NCI-H1092 (cell line): ENCODE measurements around the gene OR8K1.

Source experiments
- DNase-seq: peaks from one replicate; lab custom pipeline; 2025; lab: John Stamatoyannopoulos, UW

OR8K1 gene

DNA sequence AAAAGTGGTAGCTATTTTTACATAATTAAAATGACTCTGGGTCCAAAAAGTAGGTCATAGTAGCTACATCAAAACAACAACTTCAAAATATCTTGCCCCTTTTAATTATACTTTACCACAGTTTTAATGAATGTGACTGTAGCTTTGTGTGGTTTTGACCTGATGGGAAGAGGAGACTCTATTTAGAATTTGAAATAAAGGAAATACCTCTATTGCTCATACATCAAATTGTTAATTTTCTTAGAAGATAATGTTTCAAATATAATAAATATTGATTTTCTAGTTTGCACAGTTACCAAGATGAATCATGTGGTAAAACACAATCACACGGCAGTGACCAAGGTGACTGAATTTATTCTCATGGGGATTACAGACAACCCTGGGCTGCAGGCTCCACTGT is at the start of gene OR8K1:
Gene OR8K1 (plus strand): TSS at position 301 of the 400 bp plus-strand sequence. CDS start 0 bp downstream, at position 301.
- no peak for DNase-seq

DNA sequence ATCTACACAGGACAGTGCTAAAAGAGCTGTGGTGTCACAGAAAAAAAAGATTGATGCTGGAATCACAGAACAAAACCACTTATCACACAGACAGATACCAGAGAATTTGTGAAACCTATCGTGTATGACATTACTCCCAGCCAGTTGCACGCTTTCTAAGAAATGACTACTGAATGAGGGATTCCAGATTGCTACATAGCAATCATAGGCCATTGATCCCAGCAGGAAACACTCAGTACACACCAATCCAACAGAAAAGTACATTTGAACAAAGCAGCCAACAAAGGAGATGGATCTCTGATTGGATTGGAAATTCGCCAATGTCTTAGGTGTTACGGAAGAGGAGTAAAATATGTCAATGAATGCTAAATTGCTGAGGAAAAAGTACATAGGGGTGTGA is 48.9 kb upstream of the OR8K1 start:
- DNase-seq = no peak

DNA sequence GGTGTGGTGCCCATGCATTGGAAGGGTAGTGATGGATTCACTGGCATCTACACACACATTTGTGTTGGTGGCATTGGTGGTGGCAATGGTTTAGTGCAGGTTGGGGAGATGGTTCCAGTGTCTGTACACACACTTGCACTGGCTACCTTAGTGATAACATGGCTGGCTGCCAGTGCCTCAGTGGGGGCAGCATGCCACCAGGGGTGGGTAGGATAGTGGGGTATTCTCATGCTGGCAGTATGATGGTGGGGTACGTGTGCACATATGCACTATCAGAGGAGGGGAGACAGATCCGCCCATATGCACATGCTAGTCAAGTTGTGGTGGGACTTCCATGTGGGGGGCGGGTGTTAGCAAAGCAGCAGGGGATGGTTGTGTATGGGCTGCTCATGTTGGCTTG is 38.0 kb upstream of the OR8K1 start:
- no peak for DNase-seq

DNA sequence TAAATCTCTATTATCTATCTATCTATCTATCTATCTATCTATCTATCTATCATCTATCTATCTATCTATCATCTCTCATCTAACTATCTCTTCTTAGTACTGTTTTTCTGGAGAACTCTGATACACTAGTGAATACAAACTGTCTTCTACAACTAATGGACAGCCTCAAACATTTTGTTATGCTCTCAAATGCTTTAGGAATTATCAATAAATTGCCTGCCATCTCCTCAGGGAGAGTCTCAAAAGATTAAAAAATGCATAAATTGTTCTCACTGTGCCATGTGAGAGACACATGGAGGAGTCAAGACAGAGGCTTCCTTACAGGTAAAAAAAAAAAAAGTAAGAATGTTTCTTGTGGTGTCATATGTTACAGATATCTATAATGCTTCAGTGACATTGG is 31.0 kb upstream of the OR8K1 start, which contains the start of gene OR8K3:
Gene OR8K3 (plus strand): TSS at position 301 of the 400 bp plus-strand sequence. CDS start 3,163 bp downstream, outside the sequence.
- no peak for DNase-seq

DNA sequence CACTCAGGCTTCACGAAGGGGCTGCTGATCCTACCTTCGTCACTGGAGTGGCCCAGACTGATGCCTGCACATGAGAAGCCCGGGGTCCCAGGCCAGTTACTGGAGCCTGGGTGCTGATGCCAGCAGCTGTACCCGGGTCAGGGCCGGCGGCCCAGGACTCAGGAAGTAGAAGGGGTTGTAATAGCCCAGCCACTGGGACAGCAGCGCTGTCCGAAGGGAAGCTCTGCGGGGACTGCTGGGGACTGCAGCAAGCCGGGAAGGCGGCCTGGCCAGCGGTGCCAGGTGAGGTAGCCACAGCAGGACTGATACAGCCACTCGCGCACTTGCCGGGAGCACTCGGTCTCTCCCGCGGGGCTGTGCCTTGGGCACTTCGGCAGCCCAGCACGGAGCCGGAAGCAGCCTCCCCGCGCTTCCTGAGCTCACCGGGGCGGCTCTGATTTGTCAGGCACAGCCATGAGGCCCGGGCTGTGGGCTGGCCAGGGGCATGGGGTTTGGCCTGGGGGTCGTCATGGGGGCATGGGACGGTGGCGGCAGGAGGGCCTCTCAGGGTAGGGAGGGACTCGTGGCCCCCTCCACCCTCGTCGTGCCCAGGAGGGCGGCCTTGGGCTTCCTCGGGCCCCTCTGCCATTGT is 13.9 kb upstream of the OR8K1 start:
- DNase-seq = no peak

DNA sequence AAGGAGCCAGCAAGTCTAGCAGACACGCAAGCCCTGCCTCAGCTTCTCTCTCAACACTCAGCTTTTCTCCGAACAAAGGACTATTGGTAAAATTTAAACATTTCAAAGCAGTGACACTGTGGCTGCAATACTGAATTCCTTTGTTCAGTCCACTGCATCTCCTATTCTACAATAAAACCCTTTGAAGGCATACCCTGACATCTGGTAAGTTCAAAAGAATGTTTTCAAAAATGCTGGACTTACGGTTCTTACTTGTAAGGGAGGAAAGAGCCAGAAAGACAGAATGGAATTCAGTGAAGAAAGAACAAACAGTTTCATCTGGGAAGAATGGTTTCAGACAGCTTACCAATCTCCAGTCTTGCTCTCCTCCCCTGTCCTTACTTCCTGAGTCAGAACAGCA is 12.7 kb upstream of the OR8K1 start:
- no peak for DNase-seq

DNA sequence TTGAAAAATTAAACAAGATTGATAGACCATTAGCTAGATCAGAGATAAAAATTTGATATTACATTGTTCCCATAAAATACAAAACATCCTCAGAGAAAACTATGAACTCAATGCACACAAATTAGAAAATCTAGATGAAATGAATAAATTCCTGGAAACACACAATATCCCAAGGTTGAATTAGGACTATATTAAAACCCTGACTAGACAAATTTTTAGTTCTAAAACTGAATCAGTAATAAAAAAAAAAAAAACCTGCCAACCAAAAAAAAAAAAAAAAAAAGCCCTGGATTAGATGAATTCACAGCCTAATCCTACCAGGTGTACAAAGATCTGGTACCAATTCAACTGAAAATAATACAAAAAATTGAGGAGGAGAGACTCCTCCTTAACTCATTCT is 5.5 kb upstream of the OR8K1 start:
- no peak for DNase-seq

DNA sequence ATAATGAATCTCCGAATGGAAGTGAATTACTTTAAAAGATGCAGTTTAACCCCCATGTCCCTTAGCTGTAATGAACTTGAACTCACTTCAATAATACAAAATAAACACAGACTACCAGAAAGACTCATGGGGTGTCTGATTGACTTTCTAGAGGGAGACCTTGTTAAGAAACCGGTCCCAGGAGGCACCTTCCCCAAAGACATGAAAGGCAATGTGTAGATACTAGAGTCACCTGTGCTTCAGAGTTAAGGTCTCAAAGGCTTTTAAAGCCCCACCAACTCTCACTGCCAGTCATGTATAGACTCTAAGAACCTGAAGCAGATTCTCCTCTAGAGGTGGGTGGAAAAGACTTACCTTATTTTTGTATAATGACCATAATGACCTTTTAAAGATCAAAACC is 8.2 kb downstream of the OR8K1 start, which contains the start of gene OR8J1:
Gene OR8J1 (plus strand): TSS at position 301 of the 400 bp plus-strand sequence. CDS start 5,956 bp downstream, outside the sequence.
- DNase-seq = no peak

DNA sequence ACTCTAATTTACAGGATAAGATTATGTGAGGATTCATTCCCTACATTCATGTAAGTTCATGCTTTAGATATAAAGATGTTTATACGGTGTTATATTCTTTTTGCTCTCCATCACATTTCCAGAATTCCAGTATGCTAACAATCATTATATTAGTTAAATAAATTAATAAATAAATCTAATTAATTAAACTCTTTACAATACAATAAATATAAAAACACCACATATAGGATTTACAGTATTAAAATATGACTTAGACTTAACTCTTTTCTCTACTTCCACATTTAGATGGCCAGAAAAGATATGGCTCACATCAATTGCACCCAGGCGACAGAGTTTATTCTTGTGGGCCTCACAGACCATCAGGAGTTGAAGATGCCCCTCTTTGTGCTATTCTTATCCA is 29.5 kb downstream of the OR8K1 start, which contains the start of gene OR8U1:
Gene OR8U1 (plus strand): TSS at position 301 of the 400 bp plus-strand sequence. CDS start 0 bp downstream, at position 301.
- DNase-seq = no peak

DNA sequence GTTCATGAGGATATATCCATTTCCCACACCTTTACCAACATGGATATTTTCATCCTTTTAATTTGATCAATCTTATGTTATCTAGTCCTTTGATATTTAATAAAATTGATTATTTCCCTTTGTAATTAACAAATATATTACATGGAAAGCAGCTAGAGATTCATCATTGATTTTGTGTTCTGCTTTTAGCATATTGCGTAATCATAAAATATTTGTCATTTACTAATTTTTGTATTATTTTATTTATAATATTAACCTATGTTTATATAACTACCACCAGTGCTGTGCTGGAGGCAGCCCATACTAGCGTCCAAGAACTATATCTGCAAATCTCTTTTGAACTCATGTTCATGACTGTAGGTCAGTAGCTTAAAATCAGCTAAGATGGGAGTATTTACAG is 34.3 kb downstream of the OR8K1 start:
- DNase-seq = no peak

DNA sequence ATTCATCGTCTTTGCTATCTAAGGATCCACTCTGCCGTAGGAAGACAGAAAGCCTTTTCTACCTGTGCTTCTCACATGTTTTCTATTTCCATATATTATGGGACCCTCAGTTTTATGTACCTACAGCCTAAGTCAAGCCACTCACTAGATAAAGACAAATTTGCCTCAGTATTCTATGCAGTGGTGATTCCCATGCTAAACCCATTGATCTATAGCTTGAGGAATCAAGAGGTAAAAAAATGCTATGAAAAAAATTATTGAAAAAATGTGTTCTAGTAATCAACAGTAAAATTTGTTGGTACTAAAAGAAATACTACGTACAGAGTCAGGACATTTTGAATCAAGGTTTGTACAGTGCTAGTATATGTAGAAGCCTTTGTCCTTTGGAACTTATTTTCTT is 48.5 kb downstream of the OR8K1 start:
- DNase-seq = no peak

DNA sequence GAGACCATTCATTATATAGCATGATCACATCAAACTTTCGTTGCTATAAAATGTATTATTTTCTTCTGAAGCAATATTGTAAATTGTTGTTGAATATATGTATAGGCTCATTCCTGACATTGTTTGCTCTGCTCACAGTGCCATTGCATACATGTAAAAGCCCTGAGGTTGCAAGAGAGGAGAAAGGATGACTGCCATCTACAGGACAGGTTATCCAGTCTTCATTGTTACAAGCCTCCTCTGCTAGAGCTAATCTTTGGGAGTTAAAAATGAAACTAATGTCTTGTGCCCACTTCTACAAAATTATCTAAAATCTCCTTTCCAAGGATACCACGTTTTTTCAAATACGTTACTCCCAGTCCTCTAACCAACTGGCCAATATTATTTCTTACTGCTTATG is 50.2 kb downstream of the OR8K1 start:
- no peak for DNase-seq
